ENCODE measurements around the gene GOLGA6D.
A peak's percentile ranks its signal among the peaks of the same experiment; 100 is the strongest.
"Not testable (repeated sequence)": the region's sequence is repeated elsewhere in the genome, so short reads cannot be mapped to it uniquely, and the experiment has no call there.

Gene GOLGA6D

DNA sequence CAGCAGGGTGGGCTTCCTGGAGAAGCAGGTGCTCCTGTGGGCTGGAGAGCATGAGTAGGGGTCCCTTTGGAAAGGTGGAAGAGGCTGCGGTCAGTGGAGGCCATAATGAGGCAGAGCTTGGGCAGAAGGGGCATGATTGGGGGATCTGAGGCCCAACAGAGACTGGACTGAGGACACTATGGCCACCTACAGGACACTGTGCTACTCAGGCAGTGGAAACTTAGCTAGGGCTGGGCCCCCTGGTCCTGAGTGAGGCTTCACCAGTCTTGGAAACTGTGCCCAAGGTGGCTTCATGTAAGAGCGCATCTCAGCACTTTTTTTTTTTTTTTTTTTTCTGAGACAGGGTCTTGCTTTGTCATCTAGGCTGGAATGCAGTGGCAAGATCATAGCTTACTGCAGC, 46.9 kb downstream of the GOLGA6D start:
- Mint-ChIP-seq H3K36me3 (ENCODE audit: low read depth) (no peaks in the 10 kb centered on the region), H3K4me1 (no peaks in the 10 kb centered on the region), H3K4me3 (no peak overlapping the region), H3K27ac (no peak overlapping the region), H3K27me3 (ENCODE audit: low read depth) (peaks cover 3% of the 10 kb centered on the region), H3K9me3 (no peaks in the 10 kb centered on the region)
- TF ChIP-seq, protein P1, sequence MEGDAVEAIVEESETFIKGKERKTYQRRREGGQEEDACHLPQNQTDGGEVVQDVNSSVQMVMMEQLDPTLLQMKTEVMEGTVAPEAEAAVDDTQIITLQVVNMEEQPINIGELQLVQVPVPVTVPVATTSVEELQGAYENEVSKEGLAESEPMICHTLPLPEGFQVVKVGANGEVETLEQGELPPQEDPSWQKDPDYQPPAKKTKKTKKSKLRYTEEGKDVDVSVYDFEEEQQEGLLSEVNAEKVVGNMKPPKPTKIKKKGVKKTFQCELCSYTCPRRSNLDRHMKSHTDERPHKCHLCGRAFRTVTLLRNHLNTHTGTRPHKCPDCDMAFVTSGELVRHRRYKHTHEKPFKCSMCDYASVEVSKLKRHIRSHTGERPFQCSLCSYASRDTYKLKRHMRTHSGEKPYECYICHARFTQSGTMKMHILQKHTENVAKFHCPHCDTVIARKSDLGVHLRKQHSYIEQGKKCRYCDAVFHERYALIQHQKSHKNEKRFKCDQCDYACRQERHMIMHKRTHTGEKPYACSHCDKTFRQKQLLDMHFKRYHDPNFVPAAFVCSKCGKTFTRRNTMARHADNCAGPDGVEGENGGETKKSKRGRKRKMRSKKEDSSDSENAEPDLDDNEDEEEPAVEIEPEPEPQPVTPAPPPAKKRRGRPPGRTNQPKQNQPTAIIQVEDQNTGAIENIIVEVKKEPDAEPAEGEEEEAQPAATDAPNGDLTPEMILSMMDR (IDR thresholded peaks at IDR 0.05; ENCODE audit: unreplicated experiment in 3 of 3) = no peak

DNA sequence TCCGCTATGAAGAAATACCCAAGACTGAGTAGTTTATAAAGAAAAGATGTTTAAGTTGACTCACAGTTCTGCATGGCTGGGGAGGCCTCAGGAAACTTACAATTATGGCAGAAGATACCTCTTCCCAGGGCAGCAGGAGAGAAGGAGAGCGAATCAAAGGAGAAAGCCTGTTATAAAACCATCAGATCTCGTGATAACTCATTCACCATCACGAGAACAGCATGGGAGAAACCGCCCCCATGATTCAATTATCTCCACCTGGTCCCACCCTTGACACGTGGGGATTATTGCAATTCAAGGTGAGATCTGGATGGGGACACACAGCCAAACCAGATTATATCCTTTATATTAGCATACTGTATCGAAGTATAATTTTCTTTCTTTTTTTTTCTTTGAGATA, 49.5 kb downstream of the GOLGA6D start:
- H3K27ac Mint-ChIP-seq; H3K27me3 Mint-ChIP-seq (ENCODE audit: low read depth): not testable (repeated sequence)

DNA sequence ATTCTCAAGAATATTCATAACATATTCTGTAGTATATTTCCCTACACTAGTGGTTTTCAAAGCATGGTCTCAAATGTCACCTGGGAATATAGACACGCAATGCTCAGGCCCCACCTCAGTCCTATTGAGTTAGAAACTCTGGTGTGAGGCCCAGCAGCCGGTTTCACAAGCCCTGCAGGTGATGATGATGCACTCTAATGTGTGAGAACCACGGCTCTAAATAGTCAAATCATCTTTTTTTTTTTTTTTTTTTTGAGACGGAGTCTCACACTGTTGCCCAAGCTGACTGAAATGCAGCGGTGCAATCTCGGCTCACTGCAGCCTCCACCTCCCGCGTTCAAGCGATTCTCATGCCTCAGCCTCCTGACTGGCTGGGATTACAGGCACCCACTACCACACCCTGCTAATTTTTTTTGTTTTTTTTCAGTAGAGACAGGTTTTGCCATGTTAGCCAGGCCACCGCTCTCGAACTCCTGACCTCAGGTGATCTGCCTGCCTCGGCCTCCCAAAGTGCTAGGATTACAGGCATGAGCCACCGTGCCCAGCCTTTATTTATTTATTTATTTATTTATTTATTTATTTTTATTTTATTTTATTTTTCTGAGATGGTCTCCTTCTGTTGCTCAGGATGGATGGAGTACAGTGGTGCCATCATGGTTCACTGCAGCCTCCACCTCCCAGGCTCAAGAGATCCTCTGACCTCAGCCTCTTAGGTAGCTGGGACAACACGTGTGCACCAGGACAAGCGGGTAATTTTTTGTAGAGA, 51.2 kb downstream of the GOLGA6D start:
- H3K27ac Mint-ChIP-seq; H3K27me3 Mint-ChIP-seq (ENCODE audit: low read depth); H3K36me3 Mint-ChIP-seq (ENCODE audit: low read depth); H3K9me3 Mint-ChIP-seq: not testable (repeated sequence)
- H3K4me3 Mint-ChIP-seq = peak overlapping the region in 1 of 3 experiments; percentile 54
- peaks cover 18% of the 10 kb centered on the region for H3K4me1 Mint-ChIP-seq

More for the DNA sequence above, 49.5 kb downstream of the GOLGA6D start:
- Mint-ChIP-seq H3K4me1 (peaks cover 18% of the 10 kb centered on the region), H3K4me3 (peak overlapping the region in 2 of 3 experiments; percentile 5 to 11)
- not testable (repeated sequence) for H3K9me3 Mint-ChIP-seq; H3K36me3 Mint-ChIP-seq (ENCODE audit: low read depth)

DNA sequence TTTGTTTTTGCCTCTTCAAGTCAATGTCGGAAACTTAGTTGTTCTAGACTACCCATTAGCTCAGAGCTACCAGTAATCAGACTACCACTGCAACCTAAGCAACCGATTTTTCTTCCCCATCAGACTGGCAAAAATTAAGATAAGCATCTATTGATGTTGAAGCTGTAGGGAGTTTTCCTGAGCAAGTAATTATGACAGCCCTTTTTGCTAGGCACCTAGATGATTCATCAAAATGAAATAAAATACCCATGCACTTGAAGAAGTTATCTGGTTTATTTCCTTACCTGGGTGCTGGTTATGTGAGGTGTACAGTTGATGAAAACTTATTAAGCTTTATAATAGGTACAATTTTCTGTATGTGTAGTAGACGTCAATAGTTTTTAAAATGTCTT, 52.7 kb downstream of the GOLGA6D start:
- no peaks in the 10 kb centered on the region for H3K9me3 Mint-ChIP-seq
- peaks cover 4% of the 10 kb centered on the region for H3K36me3 Mint-ChIP-seq (ENCODE audit: low read depth)
- no peaks in the 10 kb centered on the region for H3K27me3 Mint-ChIP-seq (ENCODE audit: low read depth)
- peak overlapping the region; percentile 98 to 100 (median 99) for H3K4me3 Mint-ChIP-seq
- TF ChIP-seq, protein P1 (IDR thresholded peaks at IDR 0.05; ENCODE audit: unreplicated experiment in 3 of 3) = no peak
- peaks cover 18% of the 10 kb centered on the region for H3K4me1 Mint-ChIP-seq
- H3K27ac Mint-ChIP-seq = peak overlapping the region; percentile 91 to 94 (median 92)

DNA sequence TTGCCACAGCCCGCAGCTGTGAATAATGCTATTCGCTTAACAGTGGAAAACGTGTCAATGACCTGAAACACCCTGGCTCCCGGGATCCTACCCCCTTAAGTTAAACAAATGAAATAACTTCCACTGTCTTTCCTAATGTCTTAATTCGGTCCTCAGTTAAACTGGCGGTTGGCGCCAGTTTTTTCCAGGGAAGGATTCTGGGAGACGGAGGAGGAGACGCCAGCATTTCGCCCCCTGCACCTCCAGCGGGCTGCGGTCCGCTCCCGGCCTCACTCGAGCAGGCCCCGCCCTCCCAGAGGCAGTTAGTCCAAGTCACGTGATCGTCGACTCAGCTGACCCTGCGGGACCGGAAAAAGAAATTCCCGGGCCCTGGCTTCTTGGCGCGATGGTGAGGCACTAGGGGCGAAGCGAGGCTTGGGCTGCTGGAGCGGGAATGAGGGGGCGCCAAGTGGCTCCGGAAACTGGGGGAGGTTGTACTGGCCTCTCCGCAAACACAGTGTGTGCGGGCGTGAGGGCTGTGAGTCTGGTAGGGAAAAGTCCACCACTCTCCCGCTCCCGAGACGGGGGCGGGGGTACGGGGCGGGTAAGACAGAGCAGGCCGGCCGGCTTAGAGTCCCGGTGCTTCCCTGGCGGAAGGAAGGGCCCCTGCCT, 53.2 kb downstream of the GOLGA6D start, which contains the start of gene COMMD4:
Gene COMMD4 (plus strand): TSS at position 359 of the 651 bp plus-strand sequence. CDS start 27 bp downstream, at position 386.
- Mint-ChIP-seq H3K27ac (peak within 1 kb of the TSS; percentile 91 to 94 (median 92)), H3K27me3 (ENCODE audit: low read depth) (no peaks in the 10 kb centered on the region), H3K36me3 (ENCODE audit: low read depth) (peaks cover 4% of the 10 kb centered on the region), H3K4me3 (peak within 1 kb of the TSS; percentile 98 to 100 (median 99)), H3K9me3 (no peaks in the 10 kb centered on the region), H3K4me1 (peaks cover 18% of the 10 kb centered on the region)
- TF ChIP-seq, protein P1 (IDR thresholded peaks at IDR 0.05; ENCODE audit: unreplicated experiment in 3 of 3) = no peak

DNA sequence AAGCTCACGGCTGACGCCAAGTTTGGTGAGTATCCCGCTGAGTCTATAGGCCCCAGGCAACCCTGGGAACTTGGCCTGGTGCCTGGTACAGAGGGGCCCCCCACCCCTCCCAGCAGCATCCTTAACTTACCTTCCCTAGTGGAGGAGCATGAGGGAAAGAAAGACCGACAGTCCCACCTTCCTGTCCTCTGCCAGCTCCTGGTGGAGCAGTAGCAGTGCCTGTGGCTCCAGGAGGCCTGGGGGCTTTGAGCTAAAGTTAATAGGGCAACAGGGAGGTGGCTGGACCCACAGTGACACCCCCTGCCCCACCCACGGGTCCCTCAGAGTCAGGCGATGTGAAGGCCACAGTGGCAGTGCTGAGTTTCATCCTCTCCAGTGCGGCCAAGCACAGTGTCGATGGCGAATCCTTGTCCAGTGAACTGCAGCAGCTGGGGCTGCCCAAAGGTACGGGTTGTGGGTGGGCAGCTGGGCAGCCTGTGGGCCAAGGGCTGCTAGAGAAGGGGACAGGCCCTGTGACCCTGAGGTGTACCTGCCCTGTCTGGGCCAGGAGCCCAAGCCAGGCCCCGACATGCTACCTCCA, 56.1 kb downstream of the GOLGA6D start:
- peak overlapping the region in 2 of 3 experiments; percentile 14 to 41 for H3K4me3 Mint-ChIP-seq
- H3K36me3 Mint-ChIP-seq (ENCODE audit: low read depth) = peaks cover 4% of the 10 kb centered on the region
- peaks cover 18% of the 10 kb centered on the region for H3K4me1 Mint-ChIP-seq

More for the DNA sequence above, 56.1 kb downstream of the GOLGA6D start:
- Mint-ChIP-seq H3K9me3 (no peaks in the 10 kb centered on the region), H3K27ac (no peak overlapping the region), H3K27me3 (ENCODE audit: low read depth) (no peaks in the 10 kb centered on the region)
- TF ChIP-seq, protein P1 (IDR thresholded peaks at IDR 0.05; ENCODE audit: unreplicated experiment in 3 of 3) = no peak
